Activated T-cell treated with anti-CD3 and anti-CD28 coated beads for 4 hours (primary cell): ENCODE results near the gene MANSC4.

Experiments
- DNase-seq: peaks from one replicate; pipeline ENCODE4 v3.0.0-alpha.2; 2020

Gene MANSC4

DNA sequence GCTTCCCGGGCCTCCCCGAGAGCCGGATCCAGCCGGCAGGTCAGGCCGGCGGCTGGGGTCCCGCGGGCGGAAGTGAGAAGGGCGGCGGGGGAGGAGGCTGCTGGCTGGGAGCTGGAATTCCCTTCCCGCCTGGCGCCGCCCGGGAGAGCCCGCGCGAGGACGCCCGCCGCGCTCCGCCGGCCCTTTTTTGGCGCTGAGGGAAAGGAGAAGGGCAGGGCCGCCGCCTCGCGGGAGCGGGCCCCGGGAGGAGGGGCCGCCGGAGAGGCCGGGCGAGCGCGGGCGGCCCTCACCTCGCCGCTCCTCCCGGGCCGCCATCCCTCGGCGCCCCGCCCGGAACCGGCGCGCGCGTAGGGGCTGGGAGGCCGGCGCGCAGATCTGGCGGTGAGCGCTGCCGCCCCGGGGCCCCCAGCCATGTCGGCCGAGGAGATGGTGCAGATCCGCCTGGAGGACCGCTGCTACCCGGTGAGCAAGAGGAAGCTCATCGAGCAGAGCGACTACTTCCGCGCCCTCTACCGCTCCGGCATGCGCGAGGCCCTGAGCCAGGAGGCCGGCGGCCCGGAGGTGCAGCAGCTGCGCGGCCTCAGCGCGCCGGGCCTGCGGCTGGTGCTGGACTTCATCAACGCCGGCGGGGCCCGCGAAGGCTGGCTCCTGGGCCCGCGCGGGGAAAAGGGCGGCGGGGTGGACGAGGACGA is at the start of gene MANSC4, which contains the start of gene KLHL42:
Gene MANSC4, minus strand, starts transcription at position 317 of the 692 bp plus-strand sequence. CDS start 8,960 bp downstream, outside the sequence.
Gene KLHL42, plus strand, starts transcription at position 314 of the 692 bp plus-strand sequence. Its CDS starts 98 bp downstream, at position 412.
- DNase-seq: peak; percentile 29

DNA sequence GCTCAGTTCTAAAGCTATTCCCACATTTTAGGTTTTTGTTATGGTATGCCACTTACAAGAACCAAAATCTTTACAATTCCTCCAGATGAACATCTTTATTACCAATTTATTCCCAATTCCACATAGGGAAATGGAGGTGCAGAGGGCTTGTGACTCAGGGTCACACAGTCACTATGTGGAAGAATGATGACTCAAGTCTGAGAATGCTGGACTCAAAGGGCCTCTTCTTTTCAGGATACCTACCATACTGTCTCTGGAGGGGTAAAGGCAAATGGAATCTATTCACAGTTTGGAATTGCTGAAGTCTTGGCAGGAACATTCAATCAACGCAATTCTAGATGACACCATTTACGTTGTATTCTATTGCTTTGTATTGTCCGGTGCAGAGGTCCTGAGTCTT is 48.2 kb upstream of the MANSC4 start:
- no peak for DNase-seq

DNA sequence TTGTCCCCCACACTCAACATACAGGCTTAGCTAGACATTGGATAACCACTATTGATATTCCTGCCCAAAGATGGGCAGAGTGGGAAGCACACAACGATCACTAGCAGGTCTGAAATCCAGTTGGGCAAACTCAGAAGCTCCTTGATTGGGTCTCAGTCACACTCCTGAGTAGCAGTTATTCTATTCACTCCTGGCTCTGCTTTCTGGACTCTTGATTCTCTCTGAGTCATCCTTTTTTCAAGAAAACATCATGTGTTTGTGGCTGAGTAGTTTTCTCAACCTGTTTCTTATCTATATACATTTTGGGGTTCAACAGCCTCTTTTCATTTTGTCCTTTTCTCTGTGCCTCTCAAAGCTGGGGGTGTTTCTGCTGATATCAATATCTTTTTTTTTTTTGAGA is 46.0 kb upstream of the MANSC4 start:
- no peak for DNase-seq

DNA sequence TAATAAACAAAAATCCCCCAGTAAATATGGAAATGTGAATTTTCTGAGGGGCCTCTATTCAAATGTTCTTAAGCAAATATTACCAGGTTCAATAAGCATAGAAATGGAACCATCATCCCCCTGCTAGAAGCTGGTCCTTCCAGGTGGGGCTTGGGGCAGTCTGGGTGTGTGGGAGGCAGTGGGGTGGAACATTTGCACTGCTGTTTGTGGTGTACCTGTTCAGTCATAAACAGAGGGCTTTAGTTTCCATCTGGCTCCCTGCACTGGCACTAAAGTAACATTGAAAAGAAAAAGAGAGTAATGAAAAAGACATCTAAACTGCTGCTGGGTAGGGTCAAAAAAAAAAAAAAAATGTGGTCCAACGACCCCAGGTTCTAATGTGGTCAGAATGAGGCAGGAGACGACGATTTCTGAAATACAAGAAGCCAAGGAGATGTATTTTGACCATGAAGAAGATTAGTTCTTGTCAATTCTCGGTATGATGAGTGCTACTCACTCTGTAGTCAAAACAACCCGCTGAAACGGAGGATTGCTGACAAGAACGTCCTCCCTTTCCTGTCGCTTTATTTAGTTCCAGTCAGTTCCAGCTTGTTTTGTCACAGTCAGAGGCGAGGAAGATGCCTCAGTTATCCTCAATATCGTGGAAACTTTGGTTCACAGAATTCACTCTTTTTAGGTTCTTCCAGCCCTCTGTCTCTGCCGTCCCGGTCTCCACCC is 44.2 kb upstream of the MANSC4 start:
- no peak for DNase-seq

DNA sequence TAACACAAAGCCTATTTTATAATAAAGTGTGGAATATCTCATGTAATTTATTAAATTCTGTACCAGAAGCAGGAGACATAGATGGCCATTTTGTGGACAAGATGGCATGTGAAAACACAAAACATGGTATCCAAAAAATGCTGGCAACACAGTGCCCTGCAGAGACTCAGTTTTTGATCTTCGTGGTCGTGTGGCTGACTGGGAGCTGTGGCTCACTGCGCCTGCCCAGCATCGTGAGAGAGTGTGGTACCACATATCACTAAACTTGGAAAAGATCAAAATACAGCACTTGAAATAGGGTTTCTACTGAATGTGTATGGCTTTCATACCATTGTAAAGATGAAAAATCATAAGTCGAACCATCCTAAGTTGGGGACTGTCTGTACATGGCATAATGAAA is 43.0 kb upstream of the MANSC4 start:
- no peak for DNase-seq

DNA sequence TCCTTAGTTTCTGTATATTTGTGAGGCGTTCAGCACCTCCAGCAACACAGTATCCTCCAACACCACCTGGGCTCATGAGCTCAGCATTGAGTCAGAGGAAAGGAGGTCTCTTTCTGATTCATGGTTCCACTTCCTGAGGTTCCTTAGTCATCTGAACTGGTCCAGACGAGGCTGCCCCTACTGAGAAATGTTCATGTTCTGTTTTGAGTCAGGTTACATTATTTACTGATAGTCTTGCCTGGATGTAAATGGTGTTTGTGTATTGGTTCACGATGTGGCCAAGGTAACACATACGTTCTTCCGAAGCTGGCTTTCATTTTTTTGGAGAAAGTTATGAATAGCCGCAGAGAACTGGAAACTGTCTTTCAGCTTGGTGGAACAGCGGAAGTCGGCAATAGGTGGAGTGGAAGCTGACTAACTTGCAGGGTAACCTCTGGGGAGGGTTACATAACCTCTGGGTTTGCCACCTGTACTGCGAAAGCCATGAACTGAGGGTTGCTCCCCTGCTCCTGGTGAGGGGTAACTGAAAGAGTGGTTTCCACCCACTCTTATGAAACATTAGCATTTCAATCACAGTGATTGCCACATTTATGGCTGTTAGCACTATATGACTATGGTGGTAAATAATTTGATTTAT is 42.2 kb upstream of the MANSC4 start:
- DNase-seq: peak; percentile 45

DNA sequence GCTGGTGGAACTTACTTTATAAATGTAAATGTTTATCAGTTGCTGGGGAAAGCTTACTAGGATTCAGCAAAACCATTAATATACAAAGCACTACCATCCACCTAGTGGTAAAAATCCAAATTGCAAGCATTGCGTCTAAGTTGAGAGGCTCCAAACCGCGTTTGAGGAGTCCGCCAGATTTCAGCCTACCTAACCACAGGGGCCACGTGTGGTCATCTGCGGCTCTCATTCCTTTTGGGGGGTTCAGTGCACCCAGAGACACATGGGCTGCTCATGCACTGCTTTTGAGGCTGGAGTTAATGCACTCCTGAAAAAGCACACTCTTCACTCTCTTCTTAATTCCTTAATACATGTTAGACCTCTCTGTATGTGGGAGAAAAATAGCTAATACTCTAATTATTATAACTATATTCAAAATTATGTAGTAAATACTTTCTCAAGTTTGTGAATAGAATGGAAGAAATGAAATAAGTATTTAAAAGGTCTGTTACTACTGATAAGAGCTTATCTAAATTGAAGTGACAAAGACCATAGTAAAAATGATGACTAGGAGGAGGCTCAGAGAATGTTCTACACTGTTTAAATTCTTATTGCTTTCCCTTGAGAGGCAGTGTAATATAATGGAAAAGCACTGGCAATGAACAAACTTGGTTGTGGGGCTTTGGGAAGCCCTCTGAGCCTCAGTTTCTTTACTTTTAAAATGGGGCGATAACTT is 41.4 kb upstream of the MANSC4 start:
- DNase-seq: peak; percentile 37

DNA sequence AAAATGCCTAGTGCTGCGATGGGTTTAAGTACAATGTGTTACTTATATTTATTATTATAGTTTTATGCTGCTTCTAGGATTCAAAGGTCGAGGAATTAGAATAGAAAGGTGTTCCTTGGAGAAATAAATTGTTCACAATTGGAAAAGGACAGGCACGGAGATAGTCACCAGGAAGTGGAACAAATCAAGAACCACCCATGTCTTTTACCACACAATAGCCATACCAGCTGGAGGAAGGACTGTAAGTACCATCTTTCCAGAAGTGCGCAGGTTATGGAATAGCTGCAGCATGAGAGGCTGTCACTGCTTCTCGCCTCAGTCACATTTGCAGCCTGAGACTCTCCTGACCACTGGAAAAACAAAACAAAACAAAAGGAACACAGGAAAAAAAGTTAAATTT is 40.5 kb upstream of the MANSC4 start:
- DNase-seq: no peak

DNA sequence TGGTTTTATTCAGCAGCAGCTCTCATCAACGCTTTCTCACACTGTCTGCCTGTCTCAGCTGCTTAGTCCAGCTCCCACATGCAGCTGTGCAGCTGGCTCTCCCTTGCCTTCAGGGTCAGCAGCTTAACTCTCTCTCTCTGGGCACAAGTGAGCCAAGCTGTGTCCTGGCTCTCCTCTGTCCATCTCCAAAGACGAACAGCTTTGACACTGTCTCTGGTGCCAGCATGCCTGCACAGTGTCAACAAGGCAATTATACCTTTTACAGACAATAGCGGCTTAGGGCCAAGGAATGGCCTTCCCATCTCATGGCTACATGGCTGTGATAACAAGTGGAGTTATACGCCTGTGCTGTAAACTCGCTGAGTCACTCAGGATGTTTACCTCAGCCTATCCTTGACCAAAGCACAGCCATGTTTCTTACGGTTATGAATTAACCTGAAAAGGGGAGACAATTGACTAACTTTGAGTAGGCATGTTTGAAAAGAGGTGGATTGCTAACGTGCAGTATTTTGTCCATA is 38.4 kb upstream of the MANSC4 start:
- no peak for DNase-seq

DNA sequence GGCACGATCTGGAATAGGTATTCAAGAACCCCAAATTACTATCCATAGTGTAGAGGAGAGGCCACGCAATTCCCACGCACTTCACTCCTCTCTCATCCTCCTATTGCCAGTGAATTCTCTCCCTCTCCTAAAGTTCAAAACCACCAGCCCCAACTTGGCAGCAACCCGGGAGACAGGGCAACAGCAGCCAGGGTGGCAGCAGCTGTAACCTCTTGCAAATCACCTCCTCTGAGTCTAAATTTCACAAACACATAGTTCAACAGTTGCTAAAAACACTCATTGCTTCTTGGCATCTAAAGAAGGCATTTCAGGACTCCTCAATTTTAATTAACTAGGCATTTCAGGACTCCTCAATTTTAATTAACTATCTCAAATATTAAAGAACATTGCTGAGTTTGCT is 37.7 kb upstream of the MANSC4 start:
- DNase-seq: no peak

DNA sequence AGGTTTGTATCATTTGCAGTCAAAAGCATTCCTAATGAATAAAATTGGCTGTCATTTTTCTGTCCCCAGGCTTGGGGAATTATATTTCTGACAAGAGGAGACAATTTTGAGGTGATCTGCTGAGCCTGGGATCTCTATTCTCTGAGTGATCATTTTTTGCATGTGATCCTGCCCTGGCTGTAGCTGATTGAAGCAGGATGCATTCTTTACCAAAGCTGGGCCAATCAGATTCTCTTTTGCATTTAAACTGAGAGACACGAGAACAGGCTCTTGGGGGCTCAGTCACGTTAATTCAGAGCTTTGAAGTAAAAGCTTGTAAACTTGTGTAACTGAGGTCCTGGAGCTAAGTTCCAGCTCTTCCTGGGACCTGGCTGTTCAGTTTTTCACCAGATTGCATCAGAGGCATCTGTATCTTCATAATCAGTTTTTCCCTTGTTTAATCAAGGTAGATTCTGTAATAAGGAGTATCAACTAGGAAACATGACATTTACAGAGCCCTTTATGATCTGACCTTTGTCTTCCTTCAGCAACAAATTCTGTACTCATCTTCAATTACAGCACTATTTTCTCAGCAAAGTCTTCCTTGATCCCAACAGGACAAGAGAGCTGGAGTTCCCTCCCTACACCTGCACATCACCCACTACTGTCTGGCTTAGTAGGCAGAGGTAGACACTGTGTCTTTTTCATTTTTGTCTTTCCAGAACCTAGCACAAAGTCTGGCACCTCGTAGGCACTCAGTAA is 35.0 kb upstream of the MANSC4 start:
- DNase-seq: no peak

DNA sequence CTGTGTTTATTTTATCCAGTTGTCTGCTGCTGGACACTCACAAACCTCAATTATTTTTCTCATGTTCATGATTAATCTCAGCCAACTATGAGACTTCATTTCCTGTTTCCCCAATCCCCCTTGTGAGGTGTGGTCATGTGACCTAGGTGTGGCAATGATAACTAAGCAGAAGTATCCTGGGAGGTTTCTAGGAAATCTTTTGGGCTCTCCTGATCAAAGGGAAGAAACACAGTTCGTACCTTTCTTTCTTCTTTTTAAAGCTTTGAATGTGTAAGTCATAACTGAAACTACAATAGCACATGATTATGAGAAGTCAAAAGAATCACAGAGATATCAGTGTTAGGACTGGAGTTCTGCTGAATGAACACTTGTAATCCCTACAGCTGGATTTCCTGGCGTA is 34.4 kb upstream of the MANSC4 start:
- no peak for DNase-seq

DNA sequence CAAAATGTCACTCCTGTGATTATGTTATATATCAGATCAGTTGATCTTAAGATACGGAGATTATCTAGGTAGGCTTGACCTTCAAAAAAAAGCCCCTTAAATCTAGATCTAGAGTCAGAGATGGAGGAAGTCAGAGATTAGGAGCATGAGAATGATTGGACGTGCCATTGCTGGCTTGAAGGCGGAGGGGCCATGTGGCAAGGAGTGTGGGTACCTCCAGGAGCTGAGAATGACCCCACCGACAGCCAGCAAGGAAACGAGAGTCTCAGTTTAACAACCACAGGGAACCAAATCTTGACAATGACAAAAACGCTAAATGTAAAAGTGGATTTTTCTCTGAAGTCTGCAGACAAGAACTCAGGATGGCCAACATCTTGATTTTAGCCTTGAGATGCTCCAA is 32.5 kb upstream of the MANSC4 start:
- no peak for DNase-seq

DNA sequence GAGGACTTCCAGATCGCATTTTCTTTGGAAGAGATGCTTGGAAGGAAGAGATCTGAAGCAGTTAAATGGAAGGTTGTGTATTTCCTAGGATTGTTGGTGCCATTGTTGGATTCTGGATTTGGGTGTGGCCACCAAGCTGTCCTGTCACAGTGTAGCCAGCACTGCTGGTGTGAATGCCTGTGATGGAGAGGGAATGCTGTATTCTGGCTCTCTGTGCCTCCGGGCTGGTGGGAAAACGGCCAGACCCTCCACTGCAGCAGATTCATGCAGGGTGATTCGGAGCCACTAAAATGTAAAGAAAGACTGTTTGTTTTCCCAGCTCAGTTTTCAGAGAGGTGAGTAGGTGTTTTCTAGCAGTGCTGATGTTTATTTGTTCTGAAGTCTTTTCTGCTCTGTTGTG is 30.7 kb upstream of the MANSC4 start:
- no peak for DNase-seq

DNA sequence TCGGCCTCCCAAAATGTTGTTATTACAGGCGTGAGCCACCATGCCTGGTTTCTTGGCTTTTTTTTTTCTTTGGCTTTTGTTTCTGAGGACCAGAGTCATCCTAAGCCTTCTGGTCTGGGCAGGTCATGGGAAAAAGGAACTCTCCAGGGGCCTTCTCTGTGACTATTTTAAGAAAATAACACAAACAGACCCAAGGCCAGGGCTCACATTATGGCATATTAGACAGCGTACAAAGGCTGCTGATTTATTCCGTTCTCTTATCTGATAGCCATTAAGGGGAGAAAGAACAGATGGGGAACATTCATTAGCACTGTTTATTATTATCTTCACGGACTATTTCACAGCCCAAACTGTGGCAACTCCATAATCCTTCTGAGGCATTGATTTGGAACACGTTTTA is 28.8 kb upstream of the MANSC4 start:
- DNase-seq: no peak

DNA sequence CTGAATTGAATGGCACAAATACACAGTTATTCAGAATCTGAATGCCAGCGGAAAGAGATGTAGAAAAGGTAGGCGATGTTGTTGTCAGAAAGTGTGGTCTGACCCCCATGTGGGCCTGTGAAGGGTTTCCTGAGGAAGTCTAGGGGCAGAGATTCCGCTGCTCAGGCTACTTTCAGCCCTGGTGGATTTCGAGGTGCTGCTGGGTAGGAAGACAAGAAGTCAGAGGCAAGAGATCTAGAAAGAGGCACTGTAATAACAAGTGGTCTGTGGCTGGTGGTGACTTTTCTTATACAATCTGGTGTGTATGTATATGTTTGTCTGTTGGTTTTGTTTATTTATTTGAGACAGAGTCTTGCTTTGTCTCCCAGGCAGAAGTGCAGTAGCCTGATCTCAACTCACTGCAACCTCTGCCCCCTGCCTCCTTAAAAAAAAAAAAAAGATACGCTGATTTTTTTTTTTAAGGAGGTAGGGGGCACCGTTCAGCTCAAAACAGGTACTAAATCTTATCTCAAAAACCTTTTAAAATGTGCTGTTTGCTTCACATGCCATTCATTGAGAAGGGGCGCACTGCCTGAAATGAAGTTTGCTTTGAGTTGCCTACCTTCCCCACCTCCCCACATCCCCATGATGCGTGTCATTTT is 27.1 kb upstream of the MANSC4 start:
- DNase-seq: no peak

DNA sequence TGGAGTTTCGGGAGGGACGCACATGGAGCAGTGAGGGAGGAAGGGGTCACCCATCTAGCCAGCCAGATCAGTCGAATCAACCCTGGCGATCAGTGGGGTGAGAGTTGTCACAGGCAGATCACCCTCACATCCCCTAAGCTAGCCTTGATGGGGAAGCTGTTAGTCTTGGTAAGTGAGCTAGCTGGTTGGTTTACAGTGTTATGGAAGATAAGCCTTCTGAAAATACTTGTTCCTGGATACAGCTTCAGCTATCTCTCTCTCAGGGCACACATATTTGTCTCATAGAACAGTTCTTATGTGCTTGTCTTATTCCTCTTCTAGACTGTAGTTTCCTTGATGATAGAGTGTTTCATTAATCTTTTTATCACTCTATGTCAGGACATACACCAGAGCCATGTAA is 26.2 kb upstream of the MANSC4 start:
- DNase-seq: no peak

DNA sequence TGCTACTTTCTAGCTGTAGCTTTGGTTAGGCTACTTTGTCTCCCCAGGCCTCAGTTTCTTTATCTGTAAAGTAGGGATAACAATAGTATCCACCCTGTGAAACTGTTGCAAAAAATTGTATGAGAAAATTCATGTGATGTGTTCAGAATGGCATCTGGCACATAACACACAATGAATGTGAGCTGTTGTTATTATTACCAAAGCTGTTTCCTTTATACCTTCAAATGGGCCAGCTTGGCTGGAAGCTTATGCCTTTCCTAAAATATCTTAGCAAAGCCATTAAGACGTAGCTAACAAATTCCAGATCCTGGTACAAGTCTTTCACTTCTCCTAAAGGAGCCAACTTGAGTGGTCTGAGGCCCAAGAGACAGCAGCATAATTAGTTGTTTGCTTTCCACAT is 25.2 kb upstream of the MANSC4 start:
- DNase-seq: no peak

DNA sequence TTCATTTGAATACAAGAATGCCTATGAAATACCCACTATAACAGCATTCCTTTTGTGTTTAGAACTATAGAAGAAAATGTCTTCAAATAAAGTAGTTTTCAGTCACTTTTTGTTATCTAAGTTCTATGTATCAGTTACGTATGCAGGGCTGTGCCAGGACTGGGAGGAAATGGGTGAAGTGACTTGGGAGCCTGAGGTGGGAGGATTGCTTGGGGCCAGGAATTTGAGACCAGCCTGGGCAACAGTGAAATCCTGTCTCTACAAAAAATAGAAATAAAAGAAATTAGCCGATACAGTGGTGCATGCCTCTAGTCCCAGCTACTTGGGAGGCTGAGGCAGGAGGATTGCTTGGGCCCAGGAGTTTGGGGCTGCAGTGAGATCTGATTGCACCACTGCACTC is 22.9 kb upstream of the MANSC4 start:
- no peak for DNase-seq

DNA sequence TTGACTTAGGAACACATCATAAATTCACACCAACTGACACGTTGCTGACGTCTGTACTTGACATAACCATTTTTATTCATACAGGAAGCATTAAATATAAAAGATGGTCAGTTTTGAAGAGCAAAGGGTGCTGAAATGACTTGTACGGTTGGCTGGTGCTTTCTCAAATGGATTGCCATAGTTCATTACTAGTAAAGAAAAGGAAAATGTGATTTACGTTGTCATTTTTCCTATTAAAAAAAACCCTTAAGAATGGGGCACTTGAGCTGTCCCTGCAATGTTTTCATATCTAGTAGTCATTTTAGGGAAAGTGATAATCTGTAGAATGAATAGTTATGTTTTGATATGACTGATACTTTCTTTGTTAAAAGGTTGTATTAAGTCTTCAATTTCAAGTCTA is 22.5 kb upstream of the MANSC4 start:
- DNase-seq: no peak

DNA sequence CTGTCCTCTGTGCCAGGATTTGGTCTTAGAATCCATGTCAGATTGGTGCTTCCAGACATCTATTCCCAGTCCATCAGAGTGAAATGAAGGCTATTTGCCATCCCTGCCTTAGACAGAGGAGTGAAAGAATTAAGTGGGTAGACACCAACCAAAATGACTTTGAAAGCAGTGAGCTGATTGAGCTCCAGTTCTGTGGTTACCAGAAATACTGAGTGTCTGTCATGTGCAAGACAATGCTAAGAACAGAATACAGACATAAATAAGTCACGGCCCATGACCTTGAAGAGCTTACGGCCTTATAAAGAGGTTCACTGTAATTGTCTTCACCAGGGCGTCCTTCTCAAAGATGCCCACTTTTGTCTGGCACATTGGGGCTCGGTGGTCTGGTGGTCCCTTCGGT is 21.6 kb upstream of the MANSC4 start:
- no peak for DNase-seq

DNA sequence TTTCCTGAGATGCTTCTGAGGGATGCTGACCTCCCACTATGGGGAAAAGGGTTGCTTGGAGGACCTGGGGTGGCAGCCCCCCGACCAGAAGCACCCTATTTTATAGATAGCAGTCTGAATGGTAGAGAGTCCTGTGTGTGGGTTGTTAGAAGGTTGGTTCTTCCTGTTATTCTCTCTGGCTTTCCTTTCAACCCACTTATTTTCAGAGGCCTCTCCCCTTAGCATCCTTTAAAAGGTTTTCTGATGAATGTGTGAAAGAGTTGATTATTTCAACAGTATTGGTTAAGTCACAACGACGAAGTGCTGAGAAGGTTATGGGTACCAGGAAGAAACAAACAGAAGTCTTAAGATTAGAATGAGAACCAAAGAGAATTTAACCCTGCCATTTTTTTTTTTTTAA is 20.8 kb upstream of the MANSC4 start:
- DNase-seq: no peak
